A549 (cell line): Measurements from ENCODE around the gene MVP. TPM values are rescaled to one million over a fixed set of nuclear protein-coding genes. Genes with fewer than 3 reads are reported as not detected.
A peak's percentile ranks its signal among the peaks of the same experiment; 100 is the strongest.

Experiments used
- ATAC-seq, 2 experiments: fragments of 200-7000 bp in 1 of 2; fragments of >200 bp in 1 of 2; cut with Nextera tagmentation in 1 of 2; cut with Tn5 transposase in 1 of 2; 3 replicates each; pipeline versions ENCODE4 v1.8.0 to v1.9.1; 2018 to 2020; ENCODE audit warnings: mild to moderate bottlenecking in 1 of 2, moderate library complexity in 1 of 2
- CTCF ChIA-PET: fragments of 300-600 bp; sonication (Branson Sonifier 250); formaldehyde crosslinking; extraction: SDS; loops from one replicate; lab custom pipeline; 2021; ENCODE audit warnings: antibody characterized with exemption, inconsistent platforms; lab: Yijun Ruan, JAX
- POLR2A ChIA-PET: fragments of 350-600 bp; formaldehyde crosslinking; extraction: SDS; loops from one replicate; lab custom pipeline; 2021; ENCODE audit warnings: antibody characterized with exemption, inconsistent platforms; lab: Yijun Ruan, JAX
- DNase-seq, 2 experiments: peaks; one replicate each; pipeline versions ENCODE4 v3.0.0 to v3.0.0-alpha.2; 2011 to 2016; ENCODE audit warnings: low read depth in 1 of 2, low spot score in 1 of 2
- FAIRE-seq: peaks from 2 replicates; lab custom pipeline; 2011; peaks lifted over from hg19 to GRCh38; lab: Jason Lieb, UNC
- H3K27ac ChIP-seq, 2 experiments: fragments of >200 bp; sonication (Bioruptor Twin); formaldehyde crosslinking; 3 replicates each; pipeline ENCODE4 v1.5.1; 2016 to 2017
- H3K4me1 ChIP-seq: fragments of >200 bp; sonication (Bioruptor Twin); formaldehyde crosslinking; 3 replicates; pipeline ENCODE4 v1.6.1; 2016
- H3K4me2 ChIP-seq: fragments of >200 bp; sonication (Bioruptor Twin); formaldehyde crosslinking; 3 replicates; pipeline ENCODE4 v1.6.1; 2016
- H3K4me3 ChIP-seq: fragments of >200 bp; sonication (Bioruptor Twin); formaldehyde crosslinking; 3 replicates; pipeline ENCODE4 v1.5.1; 2016
- H3K9me3 ChIP-seq: fragments of >200 bp; sonication (Bioruptor Twin); formaldehyde crosslinking; 3 replicates; pipeline ENCODE4 v1.6.1; 2016
- CBX2 ChIP-seq: fragments of 200-600 bp; sonication (generic); IDR thresholded peaks from 2 replicates; pipeline ENCODE4 v1.6.1; 2016; ENCODE audit warnings: low read depth, mild to moderate bottlenecking, borderline replicate concordance
- CBX8 ChIP-seq: fragments of 200-600 bp; sonication (generic); IDR thresholded peaks from 2 replicates; pipeline ENCODE4 v1.6.1; 2016
- CEBPB ChIP-seq, 2 experiments: fragments of >200 bp in 1 of 2; sonication (Bioruptor Twin) in 1 of 2; formaldehyde crosslinking in 1 of 2; IDR thresholded peaks; 2 replicates each; pipeline ENCODE4 v1.6.1; 2012 to 2016
- CHD2 ChIP-seq: fragments of 150-350 bp; IDR thresholded peaks from 2 replicates; pipeline ENCODE4 v1.6.1; 2014; ENCODE audit warnings: low read length; ENCODE audit not compliant: partially characterized antibody
- EHF ChIP-seq: fragments of 250-450 bp; sonication (Bioruptor Pico); IDR thresholded peaks from 2 replicates; pipeline ENCODE4 v1.5.0; 2020; ENCODE audit warnings: mild to moderate bottlenecking
- ELK1 ChIP-seq: fragments of 150-350 bp; IDR thresholded peaks from 2 replicates; pipeline ENCODE4 v1.6.1; 2014; ENCODE audit warnings: low read depth, mild to moderate bottlenecking, low read length
- ESRRA ChIP-seq: fragments of 150-350 bp; IDR thresholded peaks from 2 replicates; pipeline ENCODE4 v1.6.1; 2014; ENCODE audit warnings: mild to moderate bottlenecking, low read length, borderline replicate concordance
- FOSL2 ChIP-seq, 2 experiments: fragments of 450-650 bp in 1 of 2; fragments of >200 bp in 1 of 2; sonication (Bioruptor Twin) in 1 of 2; formaldehyde crosslinking; IDR thresholded peaks; 2 replicates each; pipeline versions ENCODE4 v1.5.0 to v1.6.1; 2016 to 2020; ENCODE audit warnings: mild to moderate bottlenecking in 1 of 2, moderate library complexity in 1 of 2
- HOXA7 ChIP-seq: fragments of 250-450 bp; sonication (Bioruptor Pico); IDR thresholded peaks from 2 replicates; pipeline ENCODE4 v1.5.0; 2020; ENCODE audit warnings: mild to moderate bottlenecking, moderate library complexity
- HOXB5 ChIP-seq: fragments of 250-450 bp; sonication (Bioruptor Pico); IDR thresholded peaks from 2 replicates; pipeline ENCODE4 v1.5.0; 2020; ENCODE audit warnings: mild to moderate bottlenecking, moderate library complexity
- JUN ChIP-seq, 2 experiments: fragments of >200 bp; sonication (Bioruptor Twin); formaldehyde crosslinking; IDR thresholded peaks; 2 replicates in 1 of 2; 3 replicates in 1 of 2; pipeline ENCODE4 v1.6.1; 2016 to 2017
- JUNB ChIP-seq: fragments of >200 bp; sonication (Bioruptor Twin); formaldehyde crosslinking; IDR thresholded peaks from 2 replicates; pipeline ENCODE4 v1.6.1; 2016
- KDM5A ChIP-seq: fragments of 200-600 bp; sonication (generic); IDR thresholded peaks from 2 replicates; pipeline ENCODE4 v1.6.1; 2016; ENCODE audit warnings: antibody characterized with exemption, mild to moderate bottlenecking
- MAX ChIP-seq: IDR thresholded peaks from 2 replicates; pipeline ENCODE4 v1.6.1; 2012
- MAZ ChIP-seq: fragments of 150-350 bp; IDR thresholded peaks from 2 replicates; pipeline ENCODE4 v1.6.1; 2014; ENCODE audit warnings: antibody characterized with exemption, low read depth, low read length, borderline replicate concordance
- NPAS2 ChIP-seq: fragments of 250-450 bp; sonication (Bioruptor Pico); IDR thresholded peaks from 2 replicates; pipeline ENCODE4 v1.8.0; 2022; ENCODE audit warnings: mild to moderate bottlenecking, moderate library complexity, borderline replicate concordance
- PBX3 ChIP-seq: IDR thresholded peaks from 2 replicates; pipeline ENCODE4 v1.6.1; 2012
- PHF8 ChIP-seq: fragments of 200-600 bp; sonication (generic); IDR thresholded peaks from 2 replicates; pipeline ENCODE4 v1.6.1; 2016; ENCODE audit warnings: low read depth, mild to moderate bottlenecking, antibody characterized with exemption, moderate library complexity, borderline replicate concordance
- POLR2A ChIP-seq: IDR thresholded peaks from 2 replicates; pipeline ENCODE4 v1.6.1; 2012; ENCODE audit warnings: mild to moderate bottlenecking, low read length
- RAD21 ChIP-seq, 2 experiments: fragments of >200 bp in 1 of 2; sonication (Bioruptor Twin) in 1 of 2; formaldehyde crosslinking in 1 of 2; IDR thresholded peaks in 1 of 2; conservative IDR thresholded peaks in 1 of 2; 2 replicates in 1 of 2; 3 replicates in 1 of 2; pipeline ENCODE4 v1.6.1; 2012 to 2018; ENCODE audit warnings: inconsistent platforms in 1 of 2
- RFX5 ChIP-seq: fragments of 450-650 bp; IDR thresholded peaks from 2 replicates; pipeline ENCODE4 v1.7.1; 2014; ENCODE audit warnings: antibody characterized with exemption, mild to moderate bottlenecking, moderate library complexity
- RNF2 ChIP-seq: fragments of 200-600 bp; sonication (generic); IDR thresholded peaks from 2 replicates; pipeline ENCODE4 v1.6.1; 2016; ENCODE audit warnings: low read depth, mild to moderate bottlenecking, antibody characterized with exemption, moderate library complexity, borderline replicate concordance
- SMC3 ChIP-seq: fragments of >200 bp; sonication (Bioruptor Twin); formaldehyde crosslinking; IDR thresholded peaks from 3 replicates; pipeline ENCODE4 v1.6.1; 2018; ENCODE audit warnings: inconsistent platforms
- TP53 ChIP-seq: fragments of 250-450 bp; sonication (Bioruptor Pico); IDR thresholded peaks from 2 replicates; pipeline ENCODE4 v1.5.0; 2021; ENCODE audit warnings: mild to moderate bottlenecking, moderate library complexity
- ZC3H11A ChIP-seq: fragments of 450-650 bp; IDR thresholded peaks from 2 replicates; pipeline ENCODE4 v1.6.1; 2014; ENCODE audit warnings: antibody characterized with exemption, mild to moderate bottlenecking
- ZSCAN20 ChIP-seq: fragments of 250-450 bp; sonication (Bioruptor Pico); IDR thresholded peaks from 2 replicates; pipeline ENCODE4 v1.8.0; 2022; ENCODE audit warnings: mild to moderate bottlenecking, moderate library complexity
- WGBS: methylation state at CpG from one replicate; pipeline ENCODE4 v1.1.6; 2017; ENCODE audit errors: missing lambda C conversion rate; 5-methylcytosine and 5-hydroxymethylcytosine counted together
- polyA plus RNA-seq, 4 experiments: library from polyadenylated mRNA; depleted of rRNA in 3 of 4; stranded (reverse); fragments of >200 nt; fragmentation: RNase III in 1 of 4; extraction: RNeasy Plus Mini Kit Qiagen cat#74134 plus additional on column Dnase treatment in 1 of 4; gene quantifications; 2 replicates in 3 of 4; 3 replicates in 1 of 4; pipeline ENCODE4 v1.2.3, GENCODE V29; 2011 to 2017
- TF ChIP-seq, protein P1 (sequence below): fragments of >200 bp; sonication (Bioruptor Twin); formaldehyde crosslinking; IDR thresholded peaks from 3 replicates; pipeline ENCODE4 v1.6.1; 2016
- TF ChIP-seq, protein P2 (sequence below): fragments of 450-650 bp; IDR thresholded peaks from 2 replicates; pipeline ENCODE4 v1.6.1; 2014; ENCODE audit warnings: antibody characterized with exemption
- TF ChIP-seq, protein P3 (sequence below): fragments of >200 bp; sonication (Bioruptor Twin); formaldehyde crosslinking; IDR thresholded peaks from 2 replicates; pipeline ENCODE4 v1.6.1; 2016

The MVP gene
- polyA plus RNA-seq, 2 of the 4 experiments (the other 2 are of a cell fraction): 73.3 to 106 TPM

- peak in 1 of 2 experiments; percentile 40 for DNase-seq
- peaks cover 20% of the 10 kb centered on the region for H3K4me1 ChIP-seq
- peak; percentile 39 to 47 for ATAC-seq
- POLR2A ChIA-PET: interaction anchor here (0.6 to 2.3 kb wide), 16 partner anchors 9 to 628 kb away, joined by 3 to 25 read pairs (median 4); partner anchors contain the start of genes ALDOA, MAZ and PAGR1
- H3K27ac ChIP-seq: peak overlapping the region; percentile 94 to 96
- FAIRE-seq: no peak
- H3K4me3 ChIP-seq: peak overlapping the region; percentile 94
- H3K9me3 ChIP-seq: no peaks in the 10 kb centered on the region
- 54% methylated on average over 20 of the region's 20 CpGs for WGBS
- TF ChIP-seq ELK1: no peak
- H3K4me2 ChIP-seq: peak overlapping the region; percentile 94
- CTCF ChIA-PET: interaction anchor here (0.5 to 4.4 kb wide), 26 partner anchors 9 to 263 kb away, joined by 3 to 54 read pairs (median 6); a partner anchor contains a TSS
Observed at GRCh38 chr16:29789775-29790182, 30.5 kb upstream of the MVP start.

DNA sequence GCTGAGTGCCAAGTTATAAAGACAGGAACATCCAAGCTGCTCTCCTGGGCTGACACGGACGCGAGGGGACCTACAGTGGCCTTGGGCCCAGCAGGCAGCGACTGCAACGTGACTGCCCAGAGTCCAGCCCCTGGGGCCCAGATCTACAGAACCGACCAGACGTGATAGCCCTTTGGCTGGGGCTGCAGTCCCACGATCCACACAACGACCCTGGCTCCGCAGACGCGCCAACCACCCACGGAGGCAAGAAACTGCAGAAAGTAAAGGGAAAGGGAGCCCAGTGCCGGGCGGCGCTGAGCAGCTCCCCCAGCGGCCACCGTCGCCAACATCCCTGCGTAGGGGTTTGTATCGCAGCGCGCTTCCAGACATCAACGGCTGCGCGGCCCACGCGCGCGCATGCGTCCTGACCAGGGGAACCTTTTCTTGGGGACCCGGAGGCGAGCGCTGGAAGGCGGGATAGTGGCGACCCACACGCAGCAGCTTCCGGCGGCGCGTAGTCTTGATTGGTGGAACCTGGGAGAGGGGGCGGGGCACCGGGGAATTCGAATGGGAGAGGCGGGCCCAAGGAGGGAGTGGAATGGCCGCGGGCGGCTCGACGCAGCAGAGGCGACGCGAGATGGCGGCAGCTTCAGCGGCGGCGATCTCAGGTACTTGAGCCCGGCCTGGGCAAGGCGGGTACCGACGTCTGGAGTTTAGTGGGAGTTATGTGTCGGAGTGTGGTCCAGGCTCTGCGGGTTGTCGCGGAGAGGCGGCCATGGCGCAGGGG, 29.9 kb upstream of the MVP start, which contains the start of gene KIF22:
Gene KIF22, plus strand, starts transcription at position 569 of the 766 bp plus-strand sequence. Its CDS starts 9 bp downstream, at position 578.
- Histone ChIP-seq H3K4me2 (peak within 1 kb of the TSS; percentile 94), H3K4me3 (peak within 1 kb of the TSS; percentile 94), H3K27ac (peak within 1 kb of the TSS; percentile 94 to 96), H3K9me3 (no peaks in the 10 kb centered on the region), H3K4me1 (peaks cover 20% of the 10 kb centered on the region)
- DNase-seq (peak; percentile 99), ATAC-seq (peak; percentile 97 to 98), FAIRE-seq (no peak)
- POLR2A ChIA-PET: interaction anchor here (0.6 to 2.3 kb wide), 16 partner anchors 8 to 627 kb away, joined by 3 to 25 read pairs (median 4); partner anchors contain the start of genes ALDOA, MAZ and PAGR1
- WGBS: 0% methylated on average over 41 of the region's 67 CpGs
- CTCF ChIA-PET: interaction anchor here (0.5 to 4.4 kb wide), 27 partner anchors 10 to 263 kb away, joined by 3 to 54 read pairs (median 6); a partner anchor contains a TSS
- no peak for TF ChIP-seq FOSL2 (IDR thresholded peaks at IDR 0.05)
- no peak for TF ChIP-seq FOSL2 (CRISPR knock-in tag; IDR thresholded peaks at IDR 0.05)
- TF ChIP-seq ZSCAN20 (CRISPR knock-in tag): no peak
- TF ChIP-seq RFX5: peak; percentile 70
- no peak for TF ChIP-seq CEBPB (IDR thresholded peaks at IDR 0.05)
- TF ChIP-seq HOXA7: no peak
- TF ChIP-seq PHF8: peak; percentile 29; the same call in 1 of the 2 replicates
- TF ChIP-seq, protein P1, sequence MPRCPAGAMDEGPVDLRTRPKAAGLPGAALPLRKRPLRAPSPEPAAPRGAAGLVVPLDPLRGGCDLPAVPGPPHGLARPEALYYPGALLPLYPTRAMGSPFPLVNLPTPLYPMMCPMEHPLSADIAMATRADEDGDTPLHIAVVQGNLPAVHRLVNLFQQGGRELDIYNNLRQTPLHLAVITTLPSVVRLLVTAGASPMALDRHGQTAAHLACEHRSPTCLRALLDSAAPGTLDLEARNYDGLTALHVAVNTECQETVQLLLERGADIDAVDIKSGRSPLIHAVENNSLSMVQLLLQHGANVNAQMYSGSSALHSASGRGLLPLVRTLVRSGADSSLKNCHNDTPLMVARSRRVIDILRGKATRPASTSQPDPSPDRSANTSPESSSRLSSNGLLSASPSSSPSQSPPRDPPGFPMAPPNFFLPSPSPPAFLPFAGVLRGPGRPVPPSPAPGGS: 0 out of 3 replicates have a peak, but pooled peaks have one; percentile 11
- no peak for TF ChIP-seq CBX2
- TF ChIP-seq CBX8: no peak
- TF ChIP-seq, protein P2, sequence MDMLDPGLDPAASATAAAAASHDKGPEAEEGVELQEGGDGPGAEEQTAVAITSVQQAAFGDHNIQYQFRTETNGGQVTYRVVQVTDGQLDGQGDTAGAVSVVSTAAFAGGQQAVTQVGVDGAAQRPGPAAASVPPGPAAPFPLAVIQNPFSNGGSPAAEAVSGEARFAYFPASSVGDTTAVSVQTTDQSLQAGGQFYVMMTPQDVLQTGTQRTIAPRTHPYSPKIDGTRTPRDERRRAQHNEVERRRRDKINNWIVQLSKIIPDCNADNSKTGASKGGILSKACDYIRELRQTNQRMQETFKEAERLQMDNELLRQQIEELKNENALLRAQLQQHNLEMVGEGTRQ: no peak
- peak in 1 of 2 experiments; percentile 94; a peak in 3 of 5 replicates for TF ChIP-seq JUN (IDR thresholded peaks at IDR 0.05)
- TF ChIP-seq RAD21 (conservative IDR thresholded peaks at IDR 0.05 in 1 of 2, IDR thresholded peaks at IDR 0.05 in 1 of 2): peak in 1 of 2 experiments; percentile 44; a peak in 2 of 5 replicates
- TF ChIP-seq KDM5A: peak; percentile 74
- TF ChIP-seq SMC3: peak; percentile 24; the same call in 1 of the 3 replicates
- no peak for TF ChIP-seq PBX3
- no peak for TF ChIP-seq JUNB
- TF ChIP-seq HOXB5: no peak
- no peak for TF ChIP-seq NPAS2 (CRISPR knock-in tag)
- TF ChIP-seq ZC3H11A: no peak; the same call in 1 of the 2 replicates
- no peak; the same call in 1 of the 2 replicates for TF ChIP-seq ESRRA
- TF ChIP-seq MAZ: no peak
- TF ChIP-seq, protein P3, sequence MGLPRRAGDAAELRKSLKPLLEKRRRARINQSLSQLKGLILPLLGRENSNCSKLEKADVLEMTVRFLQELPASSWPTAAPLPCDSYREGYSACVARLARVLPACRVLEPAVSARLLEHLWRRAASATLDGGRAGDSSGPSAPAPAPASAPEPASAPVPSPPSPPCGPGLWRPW: no peak
- TF ChIP-seq CHD2: no peak
- peak; percentile 51; the same call in 1 of the 2 replicates for TF ChIP-seq POLR2A
- TF ChIP-seq RNF2: no peak
- no peak for TF ChIP-seq EHF
- TF ChIP-seq MAX: peak; percentile 87
- no peak for TF ChIP-seq TP53 (CRISPR knock-in tag)
